Thoracic aorta (tissue), 2 donors: Measurements from ENCODE around the gene TBXA2R. TPM values are rescaled to one million over a fixed set of nuclear protein-coding genes. Genes with fewer than 3 reads are reported as not detected.

ENCODE experiments used
- ATAC-seq: fragments of 150-250 bp; one replicate; pipeline ENCODE4 v1.8.0; 2017; ENCODE audit warnings: low read depth; ENCODE audit not compliant: insufficient number of reproducible peaks, low FRiP score
- DNase-seq: peaks from one replicate; pipeline ENCODE4 v3.0.0-alpha.2; 2020; ENCODE audit warnings: low spot score
- H3K27ac ChIP-seq, 2 donors: fragments of 200-600 bp; sonication (generic); 1 replicate in 1 of 2; 2 replicates in 1 of 2; pipeline ENCODE4 v1.5.1; 2016; ENCODE audit warnings: mild to moderate bottlenecking in 2 of 2, moderate library complexity in 2 of 2
- H3K27me3 ChIP-seq: fragments of 200-600 bp; sonication (generic); replicated peaks from 2 replicates; pipeline ENCODE4 v1.6.0; 2016; ENCODE audit warnings: mild to moderate bottlenecking; ENCODE audit not compliant: insufficient read depth
- H3K36me3 ChIP-seq: fragments of 200-600 bp; sonication (generic); one replicate; pipeline ENCODE4 v1.5.1; 2016
- H3K4me1 ChIP-seq, 2 donors: fragments of 200-600 bp; sonication (generic); 1 replicate in 1 of 2; 2 replicates in 1 of 2; pipeline versions ENCODE4 v1.5.1 to v1.6.0; 2016; ENCODE audit warnings: low read depth in 2 of 2, mild to moderate bottlenecking in 1 of 2; ENCODE audit not compliant: control insufficient read depth in 1 of 2
- H3K4me3 ChIP-seq: fragments of 200-600 bp; sonication (generic); 2 replicates; pipeline ENCODE4 v1.5.1; 2016; ENCODE audit warnings: mild to moderate bottlenecking
- H3K9me3 ChIP-seq: fragments of 200-600 bp; sonication (generic); 2 replicates; pipeline ENCODE4 v1.5.1; 2016
- CTCF ChIP-seq: fragments of 200-600 bp; sonication (generic); IDR thresholded peaks from one replicate; pipeline ENCODE4 v1.5.1; 2019; ENCODE audit warnings: antibody characterized with exemption
- total RNA-seq, 2 donors: library from RNA; depleted of rRNA; stranded (reverse); fragments of >200 nt; gene quantifications; one replicate each; pipeline versions ENCODE4 v1.1.0 to v1.2.3, GENCODE V29; 2016

Gene TBXA2R
- total RNA-seq, 2 donors from 2014 or later = 29.4 to 39.1 TPM

- DNase-seq = no peak
- peak; percentile 23 for ATAC-seq
- H3K27me3 ChIP-seq = no peaks in the 10 kb centered on the region
- H3K9me3 ChIP-seq = no peaks in the 10 kb centered on the region
- peak overlapping the region; percentile 98 to 99 for H3K27ac ChIP-seq
- H3K4me1 ChIP-seq = peaks cover 42 to 75% of the 10 kb centered on the region in 2 donors
- peaks cover 11% of the 10 kb centered on the region for H3K36me3 ChIP-seq
- H3K4me3 ChIP-seq = peak overlapping the region; percentile 87
- no peak for TF ChIP-seq CTCF
Observed at GRCh38 chr19:3604227-3604986, 2.3 kb downstream of the TBXA2R start.

GRCh38 chr19:3603121-3603811, 3.4 kb downstream of the TBXA2R start:
- peaks cover 30 to 66% of the 10 kb centered on the region in 2 donors for H3K4me1 ChIP-seq
- H3K4me3 ChIP-seq = peak overlapping the region; percentile 87
- DNase-seq (no peak), ATAC-seq (peak; percentile 47)
- no peaks in the 10 kb centered on the region for H3K27me3 ChIP-seq
- peak overlapping the region; percentile 98 to 99 for H3K27ac ChIP-seq
- no peaks in the 10 kb centered on the region for H3K9me3 ChIP-seq
- H3K36me3 ChIP-seq = peaks cover 15% of the 10 kb centered on the region
- TF ChIP-seq CTCF = no peak

GRCh38 chr19:3601021-3601420, 5.7 kb downstream of the TBXA2R start:
- H3K4me3 ChIP-seq = no peak overlapping the region
- no peaks in the 10 kb centered on the region for H3K9me3 ChIP-seq
- H3K27me3 ChIP-seq = no peaks in the 10 kb centered on the region
- H3K27ac ChIP-seq = peak overlapping the region; percentile 54 to 73
- peaks cover 23% of the 10 kb centered on the region for H3K36me3 ChIP-seq
- ATAC-seq (no peak), DNase-seq (no peak)
- peaks cover 24 to 57% of the 10 kb centered on the region in 2 donors for H3K4me1 ChIP-seq
- no peak for TF ChIP-seq CTCF

DNA sequence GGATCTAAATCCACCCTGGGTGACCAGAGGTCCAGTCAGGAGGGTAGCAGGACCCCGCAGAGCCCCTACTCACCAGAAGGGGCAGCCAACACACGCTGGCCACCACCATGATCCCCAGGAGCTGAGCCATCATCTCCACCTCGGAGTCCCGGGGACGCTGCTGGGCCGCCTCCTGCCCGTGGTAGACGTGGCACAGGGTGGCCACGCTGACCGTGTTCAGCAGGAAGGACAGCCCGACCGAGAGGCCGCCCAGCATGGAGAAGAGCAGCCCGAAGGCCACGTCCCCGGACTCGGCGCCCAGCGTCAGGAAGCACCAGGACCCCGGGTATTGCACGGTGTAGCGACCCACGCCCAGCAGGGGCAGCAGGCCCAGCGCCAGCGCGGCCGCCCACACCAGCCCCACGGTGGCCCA, 6.9 kb downstream of the TBXA2R start:
- peaks cover 31% of the 10 kb centered on the region for H3K36me3 ChIP-seq
- no peak for DNase-seq
- ATAC-seq = no peak
- H3K27ac ChIP-seq = peak overlapping the region in 1 of 2 donors; percentile 73
- no peak for TF ChIP-seq CTCF
- H3K4me3 ChIP-seq = no peak overlapping the region
- peaks cover 20 to 47% of the 10 kb centered on the region in 2 donors for H3K4me1 ChIP-seq
- no peaks in the 10 kb centered on the region for H3K27me3 ChIP-seq
- H3K9me3 ChIP-seq = no peaks in the 10 kb centered on the region

DNA sequence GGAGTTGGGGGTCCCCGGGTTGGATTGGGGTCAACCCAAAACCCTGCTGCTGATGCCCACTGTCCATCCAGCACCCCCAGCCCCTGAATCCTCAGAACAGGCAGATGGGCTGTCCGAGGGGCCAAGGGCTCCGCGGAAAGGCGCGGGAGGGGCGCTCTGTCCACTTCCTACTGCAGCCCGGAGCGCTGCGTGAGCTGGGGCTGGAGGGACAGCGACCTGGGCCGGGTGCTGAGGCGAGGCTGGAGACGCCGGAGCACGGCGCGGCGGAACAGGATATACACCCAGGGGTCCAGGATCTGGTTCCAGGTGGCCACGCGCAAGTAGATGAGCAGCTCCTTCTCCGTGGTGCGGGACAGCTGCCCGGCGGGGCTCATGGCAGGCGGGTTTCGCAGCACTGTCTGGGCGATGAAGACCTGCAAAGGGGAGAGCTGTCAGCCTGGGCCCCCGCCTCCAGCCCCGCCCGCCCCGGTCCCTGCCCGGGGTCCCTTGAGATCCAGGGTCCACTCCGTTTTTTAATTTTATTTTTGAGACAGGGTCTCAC, 11.1 kb downstream of the TBXA2R start:
- no peak overlapping the region for H3K4me3 ChIP-seq
- no peak for DNase-seq
- TF ChIP-seq CTCF = no peak
- H3K4me1 ChIP-seq = peaks cover 6 to 14% of the 10 kb centered on the region in 2 donors
- H3K27me3 ChIP-seq = no peaks in the 10 kb centered on the region
- H3K9me3 ChIP-seq = no peaks in the 10 kb centered on the region
- no peak overlapping the region for H3K27ac ChIP-seq
- peaks cover 41% of the 10 kb centered on the region for H3K36me3 ChIP-seq
- no peak for ATAC-seq
